T-helper 1 cell treated with Interleukin-12 subunit alpha and Interleukin-12 subunit beta and Interleukin-4 antibody, amounts not matched to agents 30 μg/mL and 1 μg/mL, for 36 hours (primary cell): Measurements from ENCODE around the gene SMYD1.

ENCODE experiments used
- H3K27ac Mint-ChIP-seq: one replicate; pipeline ENCODE4 v1.8.0; 2021; ENCODE audit warnings: mild to moderate bottlenecking, mixed read lengths
- H3K27me3 Mint-ChIP-seq: one replicate; pipeline ENCODE4 v1.8.0; 2021; ENCODE audit warnings: low read depth, mixed read lengths
- H3K36me3 Mint-ChIP-seq: one replicate; pipeline ENCODE4 v1.8.0; 2021; ENCODE audit warnings: low read depth, mixed read lengths
- H3K4me1 Mint-ChIP-seq: one replicate; pipeline ENCODE4 v1.8.0; 2021; ENCODE audit warnings: low read depth, mixed read lengths
- H3K4me3 Mint-ChIP-seq: one replicate; pipeline ENCODE4 v1.8.0; 2021; ENCODE audit warnings: mild to moderate bottlenecking, moderate library complexity, mixed read lengths
- H3K9me3 Mint-ChIP-seq: one replicate; pipeline ENCODE4 v1.8.0; 2021; ENCODE audit warnings: mixed read lengths

SMYD1 gene

GRCh38 chr2:88127888-88128653, 60.4 kb downstream of the SMYD1 start, which contains the start of gene FABP1:
TSS of gene FABP1 (minus strand) at chr2:88128062. CDS start at chr2:88128017, 45 bp downstream.
- Mint-ChIP-seq H3K4me3 (no peak within 1 kb of the TSS), H3K4me1 (no peaks in the 10 kb centered on the region), H3K27ac (no peak within 1 kb of the TSS), H3K36me3 (no peaks in the 10 kb centered on the region), H3K27me3 (peaks cover 6% of the 10 kb centered on the region), H3K9me3 (no peaks in the 10 kb centered on the region)

GRCh38 chr2:88128654-88129312, 61.2 kb downstream of the SMYD1 start:
- Mint-ChIP-seq H3K27me3 (peaks cover 6% of the 10 kb centered on the region), H3K4me1 (no peaks in the 10 kb centered on the region), H3K36me3 (no peaks in the 10 kb centered on the region), H3K4me3 (no peak overlapping the region), H3K9me3 (no peaks in the 10 kb centered on the region), H3K27ac (no peak overlapping the region)

- no peaks in the 10 kb centered on the region for H3K36me3 Mint-ChIP-seq
- no peak overlapping the region for H3K4me3 Mint-ChIP-seq
- H3K27me3 Mint-ChIP-seq: peaks cover 6% of the 10 kb centered on the region
- H3K27ac Mint-ChIP-seq: no peak overlapping the region
- H3K4me1 Mint-ChIP-seq: no peaks in the 10 kb centered on the region
- no peaks in the 10 kb centered on the region for H3K9me3 Mint-ChIP-seq
Measured at GRCh38 chr2:88129313-88129959, 61.8 kb downstream of the SMYD1 start.

GRCh38 chr2:88131201-88131998, 63.8 kb downstream of the SMYD1 start:
- H3K27ac Mint-ChIP-seq: no peak overlapping the region
- no peaks in the 10 kb centered on the region for H3K9me3 Mint-ChIP-seq
- no peaks in the 10 kb centered on the region for H3K4me1 Mint-ChIP-seq
- no peak overlapping the region for H3K4me3 Mint-ChIP-seq
- peaks cover 3% of the 10 kb centered on the region for H3K27me3 Mint-ChIP-seq
- H3K36me3 Mint-ChIP-seq: no peaks in the 10 kb centered on the region

- Mint-ChIP-seq H3K4me1 (no peaks in the 10 kb centered on the region), H3K9me3 (no peaks in the 10 kb centered on the region), H3K36me3 (no peaks in the 10 kb centered on the region), H3K27me3 (peaks cover 4% of the 10 kb centered on the region), H3K4me3 (no peak overlapping the region), H3K27ac (no peak overlapping the region)
Measured at GRCh38 chr2:88131999-88132368, 64.4 kb downstream of the SMYD1 start.

GRCh38 chr2:88133875-88134274, 66.2 kb downstream of the SMYD1 start:
- no peaks in the 10 kb centered on the region for H3K36me3 Mint-ChIP-seq
- H3K4me1 Mint-ChIP-seq: no peaks in the 10 kb centered on the region
- no peak overlapping the region for H3K27ac Mint-ChIP-seq
- H3K4me3 Mint-ChIP-seq: no peak overlapping the region
- no peaks in the 10 kb centered on the region for H3K9me3 Mint-ChIP-seq
- peaks cover 13% of the 10 kb centered on the region for H3K27me3 Mint-ChIP-seq

- H3K4me1 Mint-ChIP-seq: no peaks in the 10 kb centered on the region
- no peak overlapping the region for H3K27ac Mint-ChIP-seq
- H3K27me3 Mint-ChIP-seq: peaks cover 27% of the 10 kb centered on the region
- no peak overlapping the region for H3K4me3 Mint-ChIP-seq
- H3K9me3 Mint-ChIP-seq: no peaks in the 10 kb centered on the region
- H3K36me3 Mint-ChIP-seq: no peaks in the 10 kb centered on the region
Measured at GRCh38 chr2:88136817-88137216, 69.2 kb downstream of the SMYD1 start.

- Mint-ChIP-seq H3K27ac (no peak overlapping the region), H3K36me3 (no peaks in the 10 kb centered on the region), H3K9me3 (no peaks in the 10 kb centered on the region), H3K4me1 (no peaks in the 10 kb centered on the region), H3K4me3 (no peak overlapping the region), H3K27me3 (peaks cover 30% of the 10 kb centered on the region)
Measured at GRCh38 chr2:88137833-88138232, 70.2 kb downstream of the SMYD1 start.

- H3K36me3 Mint-ChIP-seq: no peaks in the 10 kb centered on the region
- H3K27ac Mint-ChIP-seq: no peak overlapping the region
- peaks cover 39% of the 10 kb centered on the region for H3K27me3 Mint-ChIP-seq
- H3K9me3 Mint-ChIP-seq: no peaks in the 10 kb centered on the region
- H3K4me3 Mint-ChIP-seq: no peak overlapping the region
- no peaks in the 10 kb centered on the region for H3K4me1 Mint-ChIP-seq
Measured at GRCh38 chr2:88139203-88139702, 71.6 kb downstream of the SMYD1 start.

- Mint-ChIP-seq H3K4me3 (no peak overlapping the region), H3K27ac (no peak overlapping the region), H3K4me1 (no peaks in the 10 kb centered on the region), H3K9me3 (no peaks in the 10 kb centered on the region), H3K36me3 (no peaks in the 10 kb centered on the region), H3K27me3 (peaks cover 40% of the 10 kb centered on the region)
Measured at GRCh38 chr2:88139804-88140203, 72.2 kb downstream of the SMYD1 start.

GRCh38 chr2:88141952-88142351, 74.3 kb downstream of the SMYD1 start:
- no peak overlapping the region for H3K4me3 Mint-ChIP-seq
- no peaks in the 10 kb centered on the region for H3K36me3 Mint-ChIP-seq
- H3K9me3 Mint-ChIP-seq: no peaks in the 10 kb centered on the region

GRCh38 chr2:88144271-88144670, 76.6 kb downstream of the SMYD1 start:
- no peak overlapping the region for H3K27ac Mint-ChIP-seq
- H3K9me3 Mint-ChIP-seq: peaks cover 11% of the 10 kb centered on the region
- H3K4me1 Mint-ChIP-seq: no peaks in the 10 kb centered on the region
- no peaks in the 10 kb centered on the region for H3K36me3 Mint-ChIP-seq
- H3K4me3 Mint-ChIP-seq: no peak overlapping the region
- peaks cover 28% of the 10 kb centered on the region for H3K27me3 Mint-ChIP-seq

More at GRCh38 chr2:88141952-88142351, 74.3 kb downstream of the SMYD1 start:
- no peaks in the 10 kb centered on the region for H3K4me1 Mint-ChIP-seq
- peaks cover 39% of the 10 kb centered on the region for H3K27me3 Mint-ChIP-seq
- no peak overlapping the region for H3K27ac Mint-ChIP-seq

GRCh38 chr2:88144914-88145497, 77.4 kb downstream of the SMYD1 start:
- H3K4me3 Mint-ChIP-seq: no peak overlapping the region
- no peaks in the 10 kb centered on the region for H3K4me1 Mint-ChIP-seq
- no peaks in the 10 kb centered on the region for H3K36me3 Mint-ChIP-seq
- H3K27me3 Mint-ChIP-seq: peaks cover 23% of the 10 kb centered on the region
- peaks cover 13% of the 10 kb centered on the region for H3K9me3 Mint-ChIP-seq
- H3K27ac Mint-ChIP-seq: no peak overlapping the region

GRCh38 chr2:88146590-88146989, 79.0 kb downstream of the SMYD1 start:
- Mint-ChIP-seq H3K36me3 (no peaks in the 10 kb centered on the region), H3K27me3 (peaks cover 15% of the 10 kb centered on the region), H3K4me1 (no peaks in the 10 kb centered on the region), H3K4me3 (no peak overlapping the region), H3K27ac (no peak overlapping the region), H3K9me3 (peaks cover 13% of the 10 kb centered on the region)
